Lung (tissue), 12 donors: ENCODE results near the gene LIN9. TPM values are rescaled to one million over a fixed set of nuclear protein-coding genes. Genes with fewer than 3 reads are reported as not detected.
"Not testable (repeated sequence)": the region's sequence is repeated elsewhere in the genome, so short reads cannot be mapped to it uniquely, and the experiment has no call there.

Experiments used
- ATAC-seq: fragments of 200-7000 bp; cut with Tn5 transposase; one replicate; pipeline ENCODE4 v1.9.1; 2020; ENCODE audit warnings: moderate number of reproducible peaks; ENCODE audit not compliant: insufficient read depth, low FRiP score
- DNase-seq, 3 donors: peaks; one replicate each; pipeline ENCODE4 v3.0.0-alpha.2; 2013 to 2017
- H3K27ac ChIP-seq, 2 donors: one replicate each; pipeline ENCODE4 v1.5.1; 2013; ENCODE audit warnings: mild to moderate bottlenecking in 2 of 2, moderate library complexity in 2 of 2, control low read depth in 1 of 2, inconsistent platforms in 1 of 2, low read depth in 1 of 2, low read length in 1 of 2
- H3K27me3 ChIP-seq, 3 donors: one replicate each; pipeline ENCODE4 v1.5.1; 2013; ENCODE audit warnings: low read length in 2 of 3; ENCODE audit not compliant: control insufficient read depth in 3 of 3, insufficient read depth in 3 of 3
- H3K36me3 ChIP-seq, 4 donors: one replicate each; pipeline ENCODE4 v1.5.1; 2013; ENCODE audit warnings: low read length in 4 of 4, mild to moderate bottlenecking in 1 of 4, moderate library complexity in 1 of 4; ENCODE audit not compliant: control insufficient read depth in 4 of 4, insufficient read depth in 4 of 4
- H3K4me1 ChIP-seq, 5 donors: one replicate each; pipeline ENCODE4 v1.5.1; 2013; ENCODE audit warnings: low read length in 5 of 5, mild to moderate bottlenecking in 2 of 5, moderate library complexity in 1 of 5; ENCODE audit not compliant: control insufficient read depth in 5 of 5, insufficient read depth in 5 of 5
- H3K4me3 ChIP-seq: one replicate; pipeline ENCODE4 v1.5.1; 2013; ENCODE audit warnings: mild to moderate bottlenecking, control low read depth, moderate library complexity
- H3K9ac ChIP-seq, 2 donors: one replicate each; pipeline ENCODE4 v1.5.1; 2013; ENCODE audit warnings: low read length in 2 of 2, control low read depth in 1 of 2; ENCODE audit not compliant: insufficient read depth in 1 of 2
- H3K9me3 ChIP-seq, 4 donors: one replicate each; pipeline ENCODE4 v1.5.1; 2013; ENCODE audit warnings: low read length in 3 of 4, mild to moderate bottlenecking in 1 of 4, moderate library complexity in 1 of 4; ENCODE audit not compliant: control insufficient read depth in 4 of 4, insufficient read depth in 3 of 4
- WGBS, 2 donors: extraction: QIAGEN DNeasy Blood & Tissue Kit; methylation state at CpG; one replicate each; pipeline ENCODE4 v1.1.7; 2013; 5-methylcytosine and 5-hydroxymethylcytosine counted together
- polyA plus RNA-seq, 2 donors: library from polyadenylated mRNA; stranded (reverse); fragments of 200-250 nt; gene quantifications; one replicate each; pipeline ENCODE4 v1.2.1, GENCODE V29; 2013
- total RNA-seq, 2 donors: library from RNA; depleted of rRNA in 1 of 2; stranded (reverse); fragments of >200 nt in 1 of 2; gene quantifications; one replicate each; pipeline ENCODE4 v1.2.1, GENCODE V29; 2014 to 2021
- TF ChIP-seq, protein P1 (sequence below): IDR thresholded peaks from 2 replicates; pipeline ENCODE4 v1.5.1; 2012; ENCODE audit warnings: mild to moderate bottlenecking; ENCODE audit errors: control extremely low read depth, extremely low read depth
- donor health status: control.
- donor health status: control.
- donor health status: Bipolar disorder and iron deficiency.
- donor health status: healthy.
- donor health status: DM: yes; HTN: yes; CAD: no.

The LIN9 gene
- total and polyA plus RNA-seq, 4 donors: 1.4 to 9.7 (median 2.4) TPM

GRCh38 chr1:226255380-226255779 lies 53.6 kb downstream of the LIN9 start:
- DNase-seq: no peak
- Histone ChIP-seq H3K36me3 (peaks cover 0 to 10% (median 6%) of the 10 kb centered on the region in 4 donors), H3K4me3 (no peak overlapping the region), H3K9me3 (peaks cover 0 to 5% (median 4%) of the 10 kb centered on the region in 4 donors), H3K27ac (no peak overlapping the region), H3K9ac (no peak overlapping the region), H3K4me1 (no peaks in the 10 kb centered on the region), H3K27me3 (no peaks in the 10 kb centered on the region)
- WGBS, 2 donors: 82 to 92% methylated on average over 3 of the region's 3 CpGs
- no peak for ATAC-seq
- TF ChIP-seq, protein P1, sequence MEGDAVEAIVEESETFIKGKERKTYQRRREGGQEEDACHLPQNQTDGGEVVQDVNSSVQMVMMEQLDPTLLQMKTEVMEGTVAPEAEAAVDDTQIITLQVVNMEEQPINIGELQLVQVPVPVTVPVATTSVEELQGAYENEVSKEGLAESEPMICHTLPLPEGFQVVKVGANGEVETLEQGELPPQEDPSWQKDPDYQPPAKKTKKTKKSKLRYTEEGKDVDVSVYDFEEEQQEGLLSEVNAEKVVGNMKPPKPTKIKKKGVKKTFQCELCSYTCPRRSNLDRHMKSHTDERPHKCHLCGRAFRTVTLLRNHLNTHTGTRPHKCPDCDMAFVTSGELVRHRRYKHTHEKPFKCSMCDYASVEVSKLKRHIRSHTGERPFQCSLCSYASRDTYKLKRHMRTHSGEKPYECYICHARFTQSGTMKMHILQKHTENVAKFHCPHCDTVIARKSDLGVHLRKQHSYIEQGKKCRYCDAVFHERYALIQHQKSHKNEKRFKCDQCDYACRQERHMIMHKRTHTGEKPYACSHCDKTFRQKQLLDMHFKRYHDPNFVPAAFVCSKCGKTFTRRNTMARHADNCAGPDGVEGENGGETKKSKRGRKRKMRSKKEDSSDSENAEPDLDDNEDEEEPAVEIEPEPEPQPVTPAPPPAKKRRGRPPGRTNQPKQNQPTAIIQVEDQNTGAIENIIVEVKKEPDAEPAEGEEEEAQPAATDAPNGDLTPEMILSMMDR: no peak

DNA sequence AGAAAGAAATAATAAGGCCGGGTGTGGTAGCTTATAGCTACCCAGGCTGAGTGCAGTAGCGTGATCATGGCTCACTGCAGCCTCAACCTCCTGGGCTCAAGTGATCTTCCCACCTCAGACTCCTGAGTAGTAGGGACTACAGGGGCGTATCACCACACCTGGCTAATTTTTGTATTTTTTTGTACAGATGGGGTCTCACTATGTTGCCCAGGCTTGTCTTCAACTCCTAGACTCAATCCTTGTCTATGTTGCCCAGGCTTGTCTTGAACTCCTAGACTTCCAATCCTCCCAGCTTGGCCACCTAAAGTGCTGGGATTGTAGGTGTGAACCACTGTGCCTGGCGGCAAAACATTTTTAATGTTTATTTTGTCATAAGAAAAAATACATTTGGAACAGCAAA lies 55.0 kb downstream of the LIN9 start:
- Histone ChIP-seq H3K4me3 (no peak overlapping the region), H3K4me1 (peaks cover 0 to 3% (median under 1%) of the 10 kb centered on the region in 5 donors), H3K9me3 (no peaks in the 10 kb centered on the region), H3K27ac (no peak overlapping the region), H3K36me3 (peaks cover 0 to 7% (median 4%) of the 10 kb centered on the region in 4 donors), H3K9ac (no peak overlapping the region), H3K27me3 (no peaks in the 10 kb centered on the region)
- TF ChIP-seq, protein P1: no peak
- ATAC-seq (no peak), DNase-seq (no peak)
- 98 to 99% methylated on average over 4 of the region's 4 CpGs for WGBS, 2 donors

DNA sequence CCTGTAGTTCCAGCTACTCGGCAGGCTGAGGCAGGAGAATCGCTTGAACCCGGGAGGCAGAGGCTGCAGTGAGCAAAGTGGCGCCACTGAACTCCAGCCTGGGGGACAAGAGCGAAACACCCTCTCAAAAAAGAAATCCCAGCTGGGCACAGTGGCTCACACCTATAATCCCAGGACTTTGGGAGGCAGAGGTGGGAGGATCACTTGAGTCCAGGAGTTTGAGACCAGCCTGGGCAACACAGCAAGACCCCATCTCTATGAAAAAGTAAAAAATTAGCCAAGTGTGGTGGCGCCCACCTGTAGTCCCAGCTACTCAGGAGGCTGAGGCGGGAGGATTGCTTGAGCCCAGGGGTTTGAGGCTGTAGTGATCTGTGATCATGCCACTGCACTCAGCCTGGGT lies 56.1 kb downstream of the LIN9 start:
- H3K4me3 ChIP-seq, H3K4me1 ChIP-seq, H3K36me3 ChIP-seq, ATAC-seq, H3K9ac ChIP-seq, H3K27me3 ChIP-seq, H3K27ac ChIP-seq, H3K9me3 ChIP-seq, DNase-seq: not testable (repeated sequence)
- WGBS, 2 donors: 97 to 98% methylated on average over 7 of the region's 7 CpGs

- H3K9ac ChIP-seq: no peak overlapping the region
- no peak overlapping the region for H3K27ac ChIP-seq
- TF ChIP-seq, protein P1: no peak
- peaks cover 0 to 6% (median 3%) of the 10 kb centered on the region in 5 donors for H3K4me1 ChIP-seq
- peaks cover 0 to 4% (median 3%) of the 10 kb centered on the region in 4 donors for H3K36me3 ChIP-seq
- DNase-seq (no peak), ATAC-seq (no peak)
- H3K4me3 ChIP-seq: no peak overlapping the region
- no peaks in the 10 kb centered on the region for H3K27me3 ChIP-seq
- 97 to 98% methylated on average over 1 of the region's 1 CpG for WGBS, 2 donors
- H3K9me3 ChIP-seq: no peaks in the 10 kb centered on the region
Measured at GRCh38 chr1:226250511-226250910, 58.5 kb downstream of the LIN9 start.
